ENCODE results near the gene MAB21L1. TPM values are rescaled to one million over a fixed set of nuclear protein-coding genes. Genes with fewer than 3 reads are reported as not detected.

Gene MAB21L1
- total RNA-seq, 2 experiments from 2014 or later = not detected

- DNase-seq (no peak), ATAC-seq (no peak)
- no peaks in the 10 kb centered on the region for H3K9me3 Mint-ChIP-seq (ENCODE audit: low read depth)
- CTCF ChIA-PET = no interaction called here
- H3K4me1 Mint-ChIP-seq = no peaks in the 10 kb centered on the region
- H3K4me3 Mint-ChIP-seq = no peak overlapping the region
- H3K27ac Mint-ChIP-seq = no peak overlapping the region
- no peaks in the 10 kb centered on the region for H3K36me3 Mint-ChIP-seq
- no peaks in the 10 kb centered on the region for H3K27me3 Mint-ChIP-seq
Observed at GRCh38 chr13:35496761-35497386, 20.4 kb upstream of the MAB21L1 start.

- H3K4me1 Mint-ChIP-seq = no peaks in the 10 kb centered on the region
Observed at GRCh38 chr13:35496006-35496405, 19.5 kb upstream of the MAB21L1 start.

GRCh38 chr13:35489050-35489449, 12.6 kb upstream of the MAB21L1 start:
- DNase-seq = no peak
- CTCF ChIA-PET = no interaction called here

More at GRCh38 chr13:35496006-35496405, 19.5 kb upstream of the MAB21L1 start:
- CTCF ChIA-PET = no interaction called here
- no peak for ATAC-seq
- Mint-ChIP-seq H3K36me3 (no peaks in the 10 kb centered on the region), H3K9me3 (ENCODE audit: low read depth) (no peaks in the 10 kb centered on the region), H3K27me3 (no peaks in the 10 kb centered on the region), H3K4me3 (no peak overlapping the region), H3K27ac (no peak overlapping the region)
- DNase-seq = no peak

GRCh38 chr13:35485424-35485823, 8.9 kb upstream of the MAB21L1 start:
- no peaks in the 10 kb centered on the region for H3K4me1 Mint-ChIP-seq
- CTCF ChIA-PET = no interaction called here
- H3K27ac Mint-ChIP-seq = no peak overlapping the region
- no peak for ATAC-seq
- no peaks in the 10 kb centered on the region for H3K9me3 Mint-ChIP-seq (ENCODE audit: low read depth)
- no peak overlapping the region for H3K4me3 Mint-ChIP-seq
- no peak for DNase-seq
- H3K36me3 Mint-ChIP-seq = no peaks in the 10 kb centered on the region
- H3K27me3 Mint-ChIP-seq = no peaks in the 10 kb centered on the region

More at GRCh38 chr13:35489050-35489449, 12.6 kb upstream of the MAB21L1 start:
- Mint-ChIP-seq H3K27me3 (no peaks in the 10 kb centered on the region), H3K9me3 (ENCODE audit: low read depth) (no peaks in the 10 kb centered on the region), H3K27ac (no peak overlapping the region), H3K4me3 (no peak overlapping the region), H3K36me3 (no peaks in the 10 kb centered on the region), H3K4me1 (no peaks in the 10 kb centered on the region)
- no peak for ATAC-seq

GRCh38 chr13:35484384-35484783, 7.9 kb upstream of the MAB21L1 start:
- H3K4me1 Mint-ChIP-seq = no peaks in the 10 kb centered on the region
- CTCF ChIA-PET = no interaction called here
- H3K27ac Mint-ChIP-seq = no peak overlapping the region
- DNase-seq (no peak), ATAC-seq (no peak)
- H3K27me3 Mint-ChIP-seq = peaks cover 3% of the 10 kb centered on the region
- H3K9me3 Mint-ChIP-seq (ENCODE audit: low read depth) = no peaks in the 10 kb centered on the region
- H3K4me3 Mint-ChIP-seq = no peak overlapping the region
- no peaks in the 10 kb centered on the region for H3K36me3 Mint-ChIP-seq

- no peak overlapping the region for H3K27ac Mint-ChIP-seq
- CTCF ChIA-PET = no interaction called here
- ATAC-seq (no peak), DNase-seq (no peak)
- no peaks in the 10 kb centered on the region for H3K36me3 Mint-ChIP-seq
- peaks cover 7% of the 10 kb centered on the region for H3K27me3 Mint-ChIP-seq
- H3K4me1 Mint-ChIP-seq = no peaks in the 10 kb centered on the region
- H3K4me3 Mint-ChIP-seq = no peak overlapping the region
- no peaks in the 10 kb centered on the region for H3K9me3 Mint-ChIP-seq (ENCODE audit: low read depth)
Observed at GRCh38 chr13:35483761-35484160, 7.3 kb upstream of the MAB21L1 start.

GRCh38 chr13:35482527-35482926, 6.0 kb upstream of the MAB21L1 start:
- no peak overlapping the region for H3K27ac Mint-ChIP-seq
- H3K27me3 Mint-ChIP-seq = peaks cover 19% of the 10 kb centered on the region
- H3K4me3 Mint-ChIP-seq = no peak overlapping the region
- CTCF ChIA-PET = no interaction called here
- no peak for ATAC-seq
- no peak for DNase-seq
- H3K4me1 Mint-ChIP-seq = no peaks in the 10 kb centered on the region
- H3K9me3 Mint-ChIP-seq (ENCODE audit: low read depth) = no peaks in the 10 kb centered on the region
- H3K36me3 Mint-ChIP-seq = no peaks in the 10 kb centered on the region

- Mint-ChIP-seq H3K4me3 (no peak overlapping the region), H3K27ac (no peak overlapping the region), H3K36me3 (no peaks in the 10 kb centered on the region), H3K4me1 (no peaks in the 10 kb centered on the region), H3K9me3 (ENCODE audit: low read depth) (no peaks in the 10 kb centered on the region), H3K27me3 (peaks cover 26% of the 10 kb centered on the region)
- CTCF ChIA-PET = no interaction called here
- DNase-seq (no peak), ATAC-seq (no peak)
Observed at GRCh38 chr13:35481777-35482176, 5.3 kb upstream of the MAB21L1 start.

- H3K27me3 Mint-ChIP-seq = peaks cover 40% of the 10 kb centered on the region
- H3K27ac Mint-ChIP-seq = no peak overlapping the region
- H3K4me3 Mint-ChIP-seq = no peak overlapping the region
- H3K9me3 Mint-ChIP-seq (ENCODE audit: low read depth) = no peaks in the 10 kb centered on the region
- CTCF ChIA-PET = no interaction called here
- H3K4me1 Mint-ChIP-seq = peaks cover 10% of the 10 kb centered on the region
- DNase-seq (no peak), ATAC-seq (no peak)
- peaks cover 4% of the 10 kb centered on the region for H3K36me3 Mint-ChIP-seq
Observed at GRCh38 chr13:35480346-35480745, 3.9 kb upstream of the MAB21L1 start.

- H3K27me3 Mint-ChIP-seq = peaks cover 47% of the 10 kb centered on the region
- no peak overlapping the region for H3K4me3 Mint-ChIP-seq
- peaks cover 13% of the 10 kb centered on the region for H3K4me1 Mint-ChIP-seq
- CTCF ChIA-PET = no interaction called here
- H3K27ac Mint-ChIP-seq = no peak overlapping the region
- H3K9me3 Mint-ChIP-seq (ENCODE audit: low read depth) = no peaks in the 10 kb centered on the region
- ATAC-seq (no peak), DNase-seq (no peak)
- peaks cover 4% of the 10 kb centered on the region for H3K36me3 Mint-ChIP-seq
Observed at GRCh38 chr13:35479706-35480105, 3.2 kb upstream of the MAB21L1 start.

- Mint-ChIP-seq H3K9me3 (ENCODE audit: low read depth) (peaks cover 2% of the 10 kb centered on the region), H3K27me3 (peaks cover 52% of the 10 kb centered on the region), H3K4me1 (peaks cover 13% of the 10 kb centered on the region), H3K36me3 (peaks cover 4% of the 10 kb centered on the region), H3K4me3 (no peak overlapping the region), H3K27ac (no peak overlapping the region)
- DNase-seq (no peak), ATAC-seq (no peak)
- CTCF ChIA-PET = no interaction called here
Observed at GRCh38 chr13:35479038-35479492, 2.6 kb upstream of the MAB21L1 start.

GRCh38 chr13:35478271-35479037, 2.0 kb upstream of the MAB21L1 start:
- peaks cover 55% of the 10 kb centered on the region for H3K27me3 Mint-ChIP-seq
- DNase-seq (no peak), ATAC-seq (no peak)
- H3K27ac Mint-ChIP-seq = no peak overlapping the region
- H3K9me3 Mint-ChIP-seq (ENCODE audit: low read depth) = peaks cover 2% of the 10 kb centered on the region
- CTCF ChIA-PET = interaction anchor here (0.6 kb wide), 1 partner anchor 11 kb away, joined by 3 read pairs; no protein-coding TSS in a partner anchor
- H3K4me3 Mint-ChIP-seq = no peak overlapping the region
- H3K36me3 Mint-ChIP-seq = peaks cover 4% of the 10 kb centered on the region
- H3K4me1 Mint-ChIP-seq = peaks cover 13% of the 10 kb centered on the region

GRCh38 chr13:35477386-35477946, 977 bp upstream of the MAB21L1 start:
- H3K27me3 Mint-ChIP-seq = peaks cover 59% of the 10 kb centered on the region
- peaks cover 4% of the 10 kb centered on the region for H3K36me3 Mint-ChIP-seq
- no peak overlapping the region for H3K27ac Mint-ChIP-seq
- CTCF ChIA-PET = no interaction called here
- ATAC-seq (no peak), DNase-seq (no peak)
- peaks cover 2% of the 10 kb centered on the region for H3K9me3 Mint-ChIP-seq (ENCODE audit: low read depth)
- H3K4me3 Mint-ChIP-seq = no peak overlapping the region
- H3K4me1 Mint-ChIP-seq = peaks cover 13% of the 10 kb centered on the region
